ENCODE results near the gene KHK. TPM values are rescaled to one million over a fixed set of nuclear protein-coding genes. Genes with fewer than 3 reads are reported as not detected.
A peak's percentile ranks its signal among the peaks of the same experiment; 100 is the strongest.

Gene KHK
- total and polyA plus RNA-seq, 4 donors: 3.4 to 38.7 (median 5.6) TPM

DNA sequence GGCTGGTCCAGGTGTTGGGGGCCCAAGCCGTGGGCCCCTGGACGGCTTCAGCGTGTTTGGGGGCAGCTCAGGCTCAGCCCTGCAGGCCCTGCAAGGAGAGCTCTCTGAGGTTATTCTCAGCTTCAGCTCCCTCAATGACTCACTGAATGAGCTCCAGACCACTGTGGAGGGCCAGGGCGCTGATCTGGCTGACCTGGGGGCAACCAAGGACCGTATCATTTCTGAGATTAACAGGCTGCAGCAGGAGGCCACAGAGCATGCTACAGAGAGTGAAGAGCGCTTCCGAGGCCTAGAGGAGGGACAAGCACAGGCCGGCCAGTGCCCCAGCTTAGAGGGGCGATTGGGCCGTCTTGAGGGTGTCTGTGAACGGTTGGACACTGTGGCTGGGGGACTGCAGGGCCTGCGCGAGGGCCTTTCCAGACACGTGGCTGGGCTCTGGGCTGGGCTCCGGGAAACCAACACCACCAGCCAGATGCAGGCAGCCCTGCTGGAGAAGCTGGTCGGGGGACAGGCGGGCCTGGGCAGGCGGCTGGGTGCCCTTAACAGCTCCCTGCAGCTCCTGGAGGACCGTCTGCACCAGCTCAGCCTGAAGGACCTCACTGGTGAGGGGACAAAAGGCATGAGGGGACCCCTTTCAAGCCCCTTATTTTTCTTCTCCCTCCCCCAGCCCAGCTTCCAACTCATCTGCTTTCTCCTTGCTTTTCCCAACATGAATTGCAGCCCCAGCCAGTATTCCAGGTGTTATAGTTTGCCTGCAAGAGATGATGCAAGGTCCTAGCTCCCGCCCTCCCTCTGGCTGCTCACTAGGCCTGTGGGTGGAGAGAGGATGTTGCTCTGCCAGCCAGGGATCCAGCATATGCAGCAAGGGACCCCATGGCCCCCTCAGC lies 2.9 kb upstream of the KHK start:
- H3K27ac ChIP-seq (ENCODE audit: low read depth in 1 of 2, low read length in 2 of 2): no peak overlapping the region
- WGBS, 2 donors: 72 to 79% methylated on average over 19 to 20 of the region's 20 CpGs
- peaks cover 0 to 2% of the 10 kb centered on the region in 2 donors for H3K36me3 ChIP-seq (ENCODE audit: control insufficient read depth in 1 of 2, insufficient read depth in 2 of 2, low read length in 1 of 2)
- DNase-seq (no peak), ATAC-seq (ENCODE audit: low FRiP score) (no peak)
- intact Hi-C loops (cut with DNase I): loop anchor here (5.0 kb wide), 1 partner anchor 51 kb away; the partner anchor contains the start of gene TMEM214 (in 2 of the 2)
- H3K4me1 ChIP-seq (ENCODE audit: control insufficient read depth in 1 of 2, insufficient read depth in 2 of 2, low read length in 2 of 2): no peaks in the 10 kb centered on the region
- no peaks in the 10 kb centered on the region for H3K27me3 ChIP-seq (ENCODE audit: control insufficient read depth in 1 of 2, insufficient read depth in 2 of 2, low read length in 1 of 2)
- no peak overlapping the region for H3K4me3 ChIP-seq (ENCODE audit: low read length in 2 of 2)
- H3K9me3 ChIP-seq (ENCODE audit: control insufficient read depth, low read length): no peaks in the 10 kb centered on the region

- Histone ChIP-seq H3K9me3 (ENCODE audit: control insufficient read depth, low read length) (no peaks in the 10 kb centered on the region), H3K4me1 (ENCODE audit: control insufficient read depth in 1 of 2, insufficient read depth in 2 of 2, low read length in 2 of 2) (no peaks in the 10 kb centered on the region), H3K36me3 (ENCODE audit: control insufficient read depth in 1 of 2, insufficient read depth in 2 of 2, low read length in 1 of 2) (peaks cover 0 to 2% of the 10 kb centered on the region in 2 donors), H3K27ac (ENCODE audit: low read depth in 1 of 2, low read length in 2 of 2) (no peak overlapping the region), H3K4me3 (ENCODE audit: low read length in 2 of 2) (no peak overlapping the region), H3K27me3 (ENCODE audit: control insufficient read depth in 1 of 2, insufficient read depth in 2 of 2, low read length in 1 of 2) (no peaks in the 10 kb centered on the region)
- intact Hi-C loops (cut with DNase I): loop anchor here (5.0 kb wide), 4 partner anchors 32 to 122 kb away; partner anchors contain the start of genes TMEM214 (in 2 of the 2), AGBL5 (in 1 of the 2) and PREB (in 1 of the 2)
- DNase-seq (no peak), ATAC-seq (ENCODE audit: low FRiP score) (no peak)
- 82 to 85% methylated on average over 6 of the region's 6 CpGs for WGBS, 2 donors
Observed at GRCh38 chr2:27084297-27085061, 2.1 kb upstream of the KHK start.

DNA sequence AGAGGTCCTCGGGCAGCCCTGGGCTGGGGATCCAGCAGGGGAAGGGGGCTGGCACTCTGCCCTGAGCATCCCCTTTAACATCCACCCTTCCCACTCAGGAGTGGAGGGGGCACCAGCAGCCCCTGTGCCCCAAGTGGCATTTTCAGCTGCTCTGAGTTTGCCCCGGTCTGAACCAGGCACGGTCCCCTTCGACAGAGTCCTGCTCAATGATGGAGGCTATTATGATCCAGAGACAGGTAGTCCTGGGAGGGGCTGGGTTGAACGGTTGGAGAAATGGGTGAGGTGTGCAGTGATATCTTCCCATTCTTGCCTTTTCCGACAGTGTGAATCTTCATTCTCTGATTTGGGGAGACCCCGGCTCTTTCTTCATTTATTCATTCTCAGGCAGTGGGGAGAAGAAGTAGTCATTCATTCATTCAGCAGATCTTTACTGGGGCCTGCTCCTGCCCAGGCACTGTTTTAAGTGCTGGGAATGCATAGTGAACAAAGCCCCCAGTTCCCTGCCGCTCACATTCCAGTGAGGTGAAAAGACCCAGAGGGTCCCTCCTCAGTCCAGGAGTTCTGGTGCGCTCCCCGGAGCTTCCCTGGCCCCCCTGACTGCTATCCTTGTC lies 1.4 kb upstream of the KHK start:
- ATAC-seq (ENCODE audit: low FRiP score) (no peak), DNase-seq (no peak)
- Histone ChIP-seq H3K4me3 (ENCODE audit: low read length in 2 of 2) (no peak overlapping the region), H3K4me1 (ENCODE audit: control insufficient read depth in 1 of 2, insufficient read depth in 2 of 2, low read length in 2 of 2) (no peaks in the 10 kb centered on the region), H3K27me3 (ENCODE audit: control insufficient read depth in 1 of 2, insufficient read depth in 2 of 2, low read length in 1 of 2) (no peaks in the 10 kb centered on the region), H3K36me3 (ENCODE audit: control insufficient read depth in 1 of 2, insufficient read depth in 2 of 2, low read length in 1 of 2) (peaks cover 0 to 2% of the 10 kb centered on the region in 2 donors), H3K27ac (ENCODE audit: low read depth in 1 of 2, low read length in 2 of 2) (no peak overlapping the region), H3K9me3 (ENCODE audit: control insufficient read depth, low read length) (no peaks in the 10 kb centered on the region)
- intact Hi-C loops (cut with DNase I): loop anchor here (5.0 kb wide), 3 partner anchors 33 to 123 kb away; partner anchors contain the start of genes AGBL5 (in 1 of the 2) and PREB (in 1 of the 2)
- 52 to 53% methylated on average over 10 of the region's 10 CpGs for WGBS, 2 donors

- intact Hi-C loops (cut with DNase I): loop anchor here (5.0 kb wide), 3 partner anchors 33 to 123 kb away; partner anchors contain the start of genes AGBL5 (in 1 of the 2) and PREB (in 1 of the 2)
- ATAC-seq (ENCODE audit: low FRiP score) (peak; percentile 79), DNase-seq (peak; percentile 88 to 92)
- 2 to 4% methylated on average over 38 of the region's 38 CpGs for WGBS, 2 donors
- Histone ChIP-seq H3K4me1 (ENCODE audit: control insufficient read depth in 1 of 2, insufficient read depth in 2 of 2, low read length in 2 of 2) (no peaks in the 10 kb centered on the region), H3K27me3 (ENCODE audit: control insufficient read depth in 1 of 2, insufficient read depth in 2 of 2, low read length in 1 of 2) (no peaks in the 10 kb centered on the region), H3K9me3 (ENCODE audit: control insufficient read depth, low read length) (no peaks in the 10 kb centered on the region), H3K27ac (ENCODE audit: low read depth in 1 of 2, low read length in 2 of 2) (peak overlapping the region in 1 of 2 donors; percentile 70), H3K36me3 (ENCODE audit: control insufficient read depth in 1 of 2, insufficient read depth in 2 of 2, low read length in 1 of 2) (peaks cover 0 to 2% of the 10 kb centered on the region in 2 donors), H3K4me3 (ENCODE audit: low read length in 2 of 2) (peak overlapping the region; percentile 21 to 46)
Observed at GRCh38 chr2:27085673-27086089, 891 bp upstream of the KHK start.

DNA sequence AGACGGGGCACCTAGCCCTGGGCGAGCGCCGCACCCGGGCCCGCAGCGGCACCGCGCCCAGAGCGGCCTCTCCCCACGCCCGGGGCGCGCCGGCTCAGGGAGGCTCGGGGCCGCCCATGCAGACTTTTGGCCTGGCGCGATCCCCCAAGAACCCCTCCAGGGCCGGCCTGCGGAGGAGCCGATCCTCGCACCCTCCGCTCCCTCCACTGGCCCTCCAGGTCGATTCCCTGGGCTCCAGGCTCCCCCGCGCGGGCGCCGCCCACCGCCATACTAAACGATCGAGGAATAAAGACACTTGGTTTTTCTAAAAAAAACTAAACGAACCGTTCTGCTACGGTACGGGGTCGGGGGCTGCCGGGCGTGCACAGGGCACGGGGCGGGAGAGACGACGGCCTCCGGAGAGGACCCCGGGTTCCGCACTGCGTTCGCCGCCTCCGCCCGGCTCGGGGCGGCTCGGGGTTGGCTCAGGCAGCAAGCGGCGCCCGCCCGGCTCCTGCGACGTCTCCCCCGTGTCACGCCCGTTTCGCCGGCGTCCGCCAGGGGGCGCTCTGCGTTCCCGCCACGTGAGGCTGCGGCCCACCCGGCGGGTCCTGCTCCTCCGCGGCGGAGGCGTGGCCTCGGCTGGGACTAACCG lies 365 bp upstream of the KHK start:
- no peaks in the 10 kb centered on the region for H3K9me3 ChIP-seq (ENCODE audit: control insufficient read depth, low read length)

DNA sequence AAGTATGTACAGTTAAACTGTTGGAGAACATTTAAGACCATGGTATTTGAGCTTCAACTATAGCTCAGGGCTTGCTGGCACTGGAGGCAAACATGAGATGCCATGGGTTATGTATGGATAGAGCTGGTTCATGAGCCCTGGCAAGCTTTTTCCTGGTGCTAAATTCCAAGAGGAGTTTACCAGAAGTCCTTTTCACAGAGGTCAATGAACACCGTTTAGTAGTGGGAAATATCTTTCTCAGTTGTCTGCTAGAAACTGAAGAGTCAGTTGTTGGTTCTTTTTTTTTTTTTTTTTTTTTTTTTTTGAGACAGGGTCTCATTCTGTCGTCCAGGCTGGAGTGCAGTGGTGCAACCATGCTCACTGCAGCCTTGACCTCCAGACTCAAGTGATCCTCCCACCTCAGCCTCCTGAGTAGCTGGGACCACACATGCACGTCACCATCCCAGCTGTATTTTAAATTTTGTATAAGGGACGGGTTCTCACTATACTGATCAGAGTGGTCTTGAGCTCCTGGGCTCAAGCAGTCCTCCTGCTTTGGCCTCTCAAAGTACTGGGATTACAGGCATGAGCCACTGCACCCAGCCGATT lies 1.3 kb downstream of the KHK start:
- Histone ChIP-seq H3K4me3 (ENCODE audit: low read length in 2 of 2) (no peak overlapping the region), H3K27ac (ENCODE audit: low read depth in 1 of 2, low read length in 2 of 2) (no peak overlapping the region), H3K27me3 (ENCODE audit: control insufficient read depth in 1 of 2, insufficient read depth in 2 of 2, low read length in 1 of 2) (no peaks in the 10 kb centered on the region), H3K36me3 (ENCODE audit: control insufficient read depth in 1 of 2, insufficient read depth in 2 of 2, low read length in 1 of 2) (no peaks in the 10 kb centered on the region), H3K4me1 (ENCODE audit: control insufficient read depth in 1 of 2, insufficient read depth in 2 of 2, low read length in 2 of 2) (no peaks in the 10 kb centered on the region), H3K9me3 (ENCODE audit: control insufficient read depth, low read length) (no peaks in the 10 kb centered on the region)
- DNase-seq (no peak), ATAC-seq (ENCODE audit: low FRiP score) (no peak)
- intact Hi-C loops (cut with DNase I): loop anchor here (5.0 kb wide), 3 partner anchors 36 to 126 kb away; partner anchors contain the start of genes AGBL5 (in 1 of the 2) and PREB (in 1 of the 2)
- 81 to 82% methylated on average over 5 of the region's 5 CpGs for WGBS, 2 donors

More for the DNA sequence above, 365 bp upstream of the KHK start:
- peak; percentile 92 for ATAC-seq (ENCODE audit: low FRiP score)
- H3K27ac ChIP-seq (ENCODE audit: low read depth in 1 of 2, low read length in 2 of 2): peak overlapping the region in 1 of 2 donors; percentile 70
- intact Hi-C loops (cut with DNase I): loop anchor here (5.0 kb wide), 3 partner anchors 34 to 124 kb away; partner anchors contain the start of genes AGBL5 (in 1 of the 2) and PREB (in 1 of the 2)
- H3K4me1 ChIP-seq (ENCODE audit: control insufficient read depth in 1 of 2, insufficient read depth in 2 of 2, low read length in 2 of 2): no peaks in the 10 kb centered on the region
- peaks cover 0 to 2% of the 10 kb centered on the region in 2 donors for H3K36me3 ChIP-seq (ENCODE audit: control insufficient read depth in 1 of 2, insufficient read depth in 2 of 2, low read length in 1 of 2)
- peak; percentile 97 to 99 for DNase-seq
- no peaks in the 10 kb centered on the region for H3K27me3 ChIP-seq (ENCODE audit: control insufficient read depth in 1 of 2, insufficient read depth in 2 of 2, low read length in 1 of 2)
- peak overlapping the region; percentile 21 to 46 for H3K4me3 ChIP-seq (ENCODE audit: low read length in 2 of 2)
- 1 to 2% methylated on average over 66 to 81 of the region's 81 CpGs for WGBS, 2 donors

DNA sequence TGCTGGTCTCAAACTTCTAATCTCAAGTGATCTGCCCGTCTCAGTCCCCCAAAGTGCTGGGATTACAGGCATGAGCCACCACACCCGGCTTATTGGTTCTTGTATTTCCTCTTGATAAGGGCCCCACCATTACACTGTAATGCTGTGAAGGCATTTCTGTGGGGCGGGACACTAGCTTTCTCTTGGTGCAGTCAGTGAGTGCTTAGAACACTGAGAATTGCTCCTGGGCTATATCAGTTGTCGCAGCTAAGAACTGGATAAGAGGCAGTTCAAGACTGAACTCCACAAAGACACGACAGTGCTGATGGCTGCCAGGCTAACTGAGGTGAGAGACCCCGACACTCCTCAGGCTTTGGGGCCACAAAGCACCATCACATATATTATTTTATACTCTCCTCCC lies 2.1 kb downstream of the KHK start:
- no peaks in the 10 kb centered on the region for H3K9me3 ChIP-seq (ENCODE audit: control insufficient read depth, low read length)
- DNase-seq: no peak
- H3K36me3 ChIP-seq (ENCODE audit: control insufficient read depth in 1 of 2, insufficient read depth in 2 of 2, low read length in 1 of 2): no peaks in the 10 kb centered on the region
- H3K4me1 ChIP-seq (ENCODE audit: control insufficient read depth in 1 of 2, insufficient read depth in 2 of 2, low read length in 2 of 2): no peaks in the 10 kb centered on the region
- ATAC-seq (ENCODE audit: low FRiP score): no peak
- H3K27ac ChIP-seq (ENCODE audit: low read depth in 1 of 2, low read length in 2 of 2): no peak overlapping the region
- H3K4me3 ChIP-seq (ENCODE audit: low read length in 2 of 2): no peak overlapping the region
- H3K27me3 ChIP-seq (ENCODE audit: control insufficient read depth in 1 of 2, insufficient read depth in 2 of 2, low read length in 1 of 2): no peaks in the 10 kb centered on the region
- WGBS, 2 donors: 92 to 94% methylated on average over 6 of the region's 6 CpGs
- intact Hi-C loops (cut with DNase I): loop anchor here (5.0 kb wide), 3 partner anchors 36 to 126 kb away; partner anchors contain the start of genes AGBL5 (in 1 of the 2) and PREB (in 1 of the 2)
